ENCODE results near the gene MAML2. TPM values are rescaled to one million over a fixed set of nuclear protein-coding genes. Genes with fewer than 3 reads are reported as not detected.
A peak's percentile ranks its signal among the peaks of the same experiment; 100 is the strongest.

MAML2 gene
- total and polyA plus RNA-seq, 4 donors = 3.8 to 41.8 (median 13.7) TPM

DNA sequence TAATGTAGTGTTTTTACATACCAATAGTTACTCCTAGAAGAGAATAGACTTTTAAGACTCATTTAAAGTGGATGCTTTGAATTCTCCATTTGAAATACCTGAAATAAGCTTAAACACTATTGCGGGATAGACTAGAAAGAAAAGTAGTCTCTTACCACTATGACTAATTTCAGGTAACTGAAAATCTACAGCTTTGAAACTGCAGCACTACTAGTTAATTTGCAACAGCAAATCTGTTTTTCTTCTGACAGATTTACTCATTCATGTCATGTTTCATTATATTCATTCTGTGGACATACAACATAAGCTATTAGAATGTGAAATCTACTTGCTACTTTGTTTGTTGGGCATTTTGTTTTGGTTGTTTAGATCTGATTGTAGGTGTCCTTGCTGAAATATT, 153.6 kb downstream of the MAML2 start:
- H3K9ac ChIP-seq (ENCODE audit: insufficient read depth in 1 of 2, low read length in 2 of 2) = no peak overlapping the region
- DNase-seq (no peak), ATAC-seq (ENCODE audit: insufficient read depth, low FRiP score) (no peak)
- 81 to 92% methylated on average over 1 of the region's 1 CpG for WGBS, 2 donors
- H3K4me3 ChIP-seq = no peak overlapping the region
- H3K9me3 ChIP-seq (ENCODE audit: control insufficient read depth in 4 of 4, insufficient read depth in 3 of 4, low read length in 3 of 4) = no peaks in the 10 kb centered on the region
- H3K27ac ChIP-seq (ENCODE audit: low read depth in 1 of 2, low read length in 1 of 2) = no peak overlapping the region
- H3K4me1 ChIP-seq (ENCODE audit: control insufficient read depth in 5 of 5, insufficient read depth in 5 of 5, low read length in 5 of 5) = peaks cover 5 to 37% (median 18%) of the 10 kb centered on the region in 5 donors
- no peak for TF ChIP-seq CTCF (IDR thresholded peaks at IDR 0.05; ENCODE audit: control extremely low read depth, extremely low read depth)
- no peaks in the 10 kb centered on the region for H3K27me3 ChIP-seq (ENCODE audit: control insufficient read depth in 3 of 3, insufficient read depth in 3 of 3, low read length in 2 of 3)
- H3K36me3 ChIP-seq (ENCODE audit: control insufficient read depth in 4 of 4, insufficient read depth in 4 of 4, low read length in 4 of 4) = no peaks in the 10 kb centered on the region

DNA sequence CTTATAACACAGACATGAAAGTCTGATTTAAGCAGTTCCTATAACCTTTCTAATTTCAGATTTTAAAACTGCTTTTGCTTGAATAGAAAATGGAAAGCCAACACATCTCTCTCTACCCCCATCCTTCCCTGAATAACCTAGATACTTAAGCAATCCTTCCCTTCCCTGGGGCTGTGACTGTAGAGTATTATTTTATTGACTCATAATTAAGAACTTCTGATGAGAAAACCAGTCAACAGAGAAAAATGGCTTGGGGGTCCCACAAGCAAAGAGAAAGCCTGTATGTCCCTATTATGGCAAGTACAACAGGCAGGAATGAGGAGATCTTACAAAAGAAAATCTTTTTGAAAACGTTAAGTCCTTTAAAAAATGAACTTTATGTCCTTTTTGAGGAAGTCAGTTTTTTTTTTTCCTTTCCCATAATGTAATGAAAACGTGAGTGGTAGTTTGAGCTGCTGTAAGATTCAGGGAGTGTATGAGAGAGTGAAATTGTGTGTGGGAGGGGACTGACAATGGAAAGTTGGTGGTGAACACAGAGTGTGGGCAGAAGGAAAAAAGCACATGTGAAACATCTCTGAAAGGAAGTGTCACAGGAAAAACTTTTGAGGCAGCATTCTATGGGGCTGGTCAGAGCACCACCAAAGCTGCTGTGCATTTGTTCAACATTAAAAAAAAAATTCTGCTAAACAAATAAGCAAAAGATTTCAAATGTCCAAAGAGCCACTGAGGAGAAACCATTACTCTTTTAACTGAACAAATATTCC, 154.6 kb downstream of the MAML2 start:
- DNase-seq (peak in 2 of 3 donors; percentile 45 to 46), ATAC-seq (ENCODE audit: insufficient read depth, low FRiP score) (no peak)
- TF ChIP-seq CTCF (IDR thresholded peaks at IDR 0.05; ENCODE audit: control extremely low read depth, extremely low read depth) = no peak
- no peaks in the 10 kb centered on the region for H3K9me3 ChIP-seq (ENCODE audit: control insufficient read depth in 4 of 4, insufficient read depth in 3 of 4, low read length in 3 of 4)
- no peak overlapping the region for H3K9ac ChIP-seq (ENCODE audit: insufficient read depth in 1 of 2, low read length in 2 of 2)
- H3K27ac ChIP-seq (ENCODE audit: low read depth in 1 of 2, low read length in 1 of 2) = peak overlapping the region; percentile 26 to 40
- no peaks in the 10 kb centered on the region for H3K36me3 ChIP-seq (ENCODE audit: control insufficient read depth in 4 of 4, insufficient read depth in 4 of 4, low read length in 4 of 4)
- 6 to 20% methylated on average over 2 of the region's 2 CpGs for WGBS, 2 donors
- H3K4me3 ChIP-seq = no peak overlapping the region
- H3K4me1 ChIP-seq (ENCODE audit: control insufficient read depth in 5 of 5, insufficient read depth in 5 of 5, low read length in 5 of 5) = peaks cover 4 to 30% (median 18%) of the 10 kb centered on the region in 5 donors
- H3K27me3 ChIP-seq (ENCODE audit: control insufficient read depth in 3 of 3, insufficient read depth in 3 of 3, low read length in 2 of 3) = no peaks in the 10 kb centered on the region

GRCh38 chr11:96187822-96188221, 155.2 kb downstream of the MAML2 start:
- H3K4me3 ChIP-seq = no peak overlapping the region
- H3K9me3 ChIP-seq (ENCODE audit: control insufficient read depth in 4 of 4, insufficient read depth in 3 of 4, low read length in 3 of 4) = no peaks in the 10 kb centered on the region
- no peak for ATAC-seq (ENCODE audit: insufficient read depth, low FRiP score)
- 81 to 85% methylated on average over 3 of the region's 3 CpGs for WGBS, 2 donors
- H3K4me1 ChIP-seq (ENCODE audit: control insufficient read depth in 5 of 5, insufficient read depth in 5 of 5, low read length in 5 of 5) = peaks cover 4 to 27% (median 18%) of the 10 kb centered on the region in 5 donors
- TF ChIP-seq CTCF (IDR thresholded peaks at IDR 0.05; ENCODE audit: control extremely low read depth, extremely low read depth) = no peak
- H3K9ac ChIP-seq (ENCODE audit: insufficient read depth in 1 of 2, low read length in 2 of 2) = no peak overlapping the region
- H3K27ac ChIP-seq (ENCODE audit: low read depth in 1 of 2, low read length in 1 of 2) = peak overlapping the region in 1 of 2 donors; percentile 26
- no peaks in the 10 kb centered on the region for H3K27me3 ChIP-seq (ENCODE audit: control insufficient read depth in 3 of 3, insufficient read depth in 3 of 3, low read length in 2 of 3)
- no peaks in the 10 kb centered on the region for H3K36me3 ChIP-seq (ENCODE audit: control insufficient read depth in 4 of 4, insufficient read depth in 4 of 4, low read length in 4 of 4)
- DNase-seq = peak in 2 of 3 donors; percentile 40 to 50
